GM12878 (cell line): ENCODE data around the gene SHB. TPM values are rescaled to one million over a fixed set of nuclear protein-coding genes. Genes with fewer than 3 reads are reported as not detected.

Source experiments
- ATAC-seq: fragments of 200-7000 bp; cut with Tn5 transposase; 3 replicates; pipeline ENCODE4 v1.9.1; 2020; ENCODE audit warnings: mild to moderate bottlenecking, moderate library complexity
- BruUV-seq: library from RNA; stranded (reverse); fragments of 400-500 nt; replicated peaks from 2 replicates; lab custom pipeline; 2021; lab: Mats Ljungman, UMichigan
- CTCF ChIA-PET: fragments of 300-600 bp; sonication (Branson Sonifier 250); formaldehyde crosslinking; extraction: SDS; loops from one replicate; lab custom pipeline; 2021; ENCODE audit warnings: inconsistent platforms; lab: Yijun Ruan, JAX
- POLR2A ChIA-PET: fragments of 350-600 bp; formaldehyde crosslinking; extraction: SDS; loops from one replicate; lab custom pipeline; 2021; ENCODE audit warnings: inconsistent platforms; lab: Charles Lee
- RAD21 ChIA-PET: fragments of 300-600 bp; sonication (Branson Sonifier 250); formaldehyde crosslinking; loops from one replicate; lab custom pipeline; 2023; ENCODE audit warnings: antibody characterized with exemption; ENCODE audit not compliant: unreplicated experiment; lab: Charles Lee
- SMC1A ChIA-PET: fragments of 300-600 bp; sonication (Branson Sonifier 250); formaldehyde crosslinking; loops from one replicate; lab custom pipeline; 2023; ENCODE audit not compliant: unreplicated experiment, uncharacterized antibody; lab: Charles Lee
- DNase-seq: peaks from one replicate; pipeline ENCODE4 v3.0.0-alpha.2; 2011; ENCODE audit warnings: low read depth, low spot score
- FAIRE-seq: peaks from 3 replicates; lab custom pipeline; 2011; peaks lifted over from hg19 to GRCh38; lab: Jason Lieb, UNC
- H2AFZ ChIP-seq: 2 replicates; pipeline ENCODE4 v1.6.0; 2011; ENCODE audit warnings: low read depth, low read length, control low read depth; ENCODE audit not compliant: control insufficient read depth
- H3K27ac ChIP-seq: 2 replicates; pipeline ENCODE4 v1.5.1; 2011; ENCODE audit warnings: control low read depth; ENCODE audit not compliant: control insufficient read depth, insufficient read depth
- H3K27me3 ChIP-seq, 2 experiments: replicated peaks in 1 of 2; 2 replicates each; pipeline versions ENCODE4 v1.6.0 to v1.6.1; 2011; ENCODE audit warnings: low read length in 1 of 2; ENCODE audit not compliant: control insufficient read depth in 2 of 2, insufficient read depth in 2 of 2
- H3K36me3 ChIP-seq, 2 experiments: 2 replicates each; pipeline ENCODE4 v1.5.1; 2011; ENCODE audit warnings: low read length in 1 of 2; ENCODE audit not compliant: control insufficient read depth in 2 of 2, insufficient read depth in 2 of 2
- H3K4me1 ChIP-seq: 2 replicates; pipeline ENCODE4 v1.6.1; 2011; ENCODE audit warnings: mild to moderate bottlenecking, low read length, moderate library complexity, mixed read lengths; ENCODE audit not compliant: control insufficient read depth, insufficient read depth
- H3K4me2 ChIP-seq: 2 replicates; pipeline ENCODE4 v1.6.0; 2011; ENCODE audit warnings: control low read depth; ENCODE audit not compliant: control insufficient read depth, insufficient read depth
- H3K4me3 ChIP-seq: fragments of 200-600 bp; sonication (generic); 2 replicates; pipeline ENCODE4 v1.5.1; 2016
- H3K79me2 ChIP-seq: 2 replicates; pipeline ENCODE4 v1.6.0; 2011; ENCODE audit warnings: low read length; ENCODE audit not compliant: control insufficient read depth, insufficient read depth
- H3K9ac ChIP-seq: 2 replicates; pipeline ENCODE4 v1.8.0; 2011; ENCODE audit warnings: low read length, control low read depth, mixed read lengths; ENCODE audit not compliant: control insufficient read depth, insufficient read depth
- H3K9me3 ChIP-seq: replicated peaks from 3 replicates; pipeline ENCODE4 v1.5.1; 2011; ENCODE audit warnings: mild to moderate bottlenecking, low read length; ENCODE audit not compliant: control insufficient read depth, insufficient read depth
- H4K20me1 ChIP-seq: 2 replicates; pipeline ENCODE4 v1.6.0; 2011; ENCODE audit not compliant: control insufficient read depth, insufficient read depth
- ATF7 ChIP-seq: fragments of 450-650 bp; IDR thresholded peaks from 2 replicates; pipeline ENCODE4 v1.6.1; 2016; ENCODE audit warnings: low read depth, mild to moderate bottlenecking
- BRCA1 ChIP-seq: IDR thresholded peaks from 2 replicates; pipeline ENCODE4 v1.6.1; 2011; ENCODE audit warnings: low read depth, low read length, improper control_type of control experiment
- CHD4 ChIP-seq: fragments of 200-600 bp; sonication (generic); IDR thresholded peaks from 2 replicates; pipeline ENCODE4 v1.6.1; 2016; ENCODE audit warnings: mild to moderate bottlenecking
- CREM ChIP-seq: IDR thresholded peaks from 2 replicates; pipeline ENCODE4 v1.6.1; 2014; ENCODE audit warnings: antibody characterized with exemption, low read depth
- IKZF2 ChIP-seq, 2 experiments: fragments of 450-650 bp; IDR thresholded peaks; 2 replicates each; pipeline ENCODE4 v1.6.1; 2017; ENCODE audit warnings: mild to moderate bottlenecking in 2 of 2, moderate library complexity in 2 of 2
- MEF2B ChIP-seq: fragments of 450-650 bp; IDR thresholded peaks from 2 replicates; pipeline ENCODE4 v1.6.1; 2018; ENCODE audit warnings: mild to moderate bottlenecking, moderate library complexity; ENCODE audit not compliant: partially characterized antibody, poor library complexity, severe bottlenecking
- MYB ChIP-seq: fragments of 150-350 bp; IDR thresholded peaks from 2 replicates; pipeline ENCODE4 v1.6.1; 2014; ENCODE audit warnings: mild to moderate bottlenecking, low read depth, low read length, borderline replicate concordance
- NFYB ChIP-seq: IDR thresholded peaks from 2 replicates; pipeline ENCODE4 v1.6.1; 2011; ENCODE audit warnings: low read depth, mild to moderate bottlenecking, low read length, improper control_type of control experiment, moderate library complexity; ENCODE audit not compliant: insufficient read depth
- POU2F2 ChIP-seq: IDR thresholded peaks from 3 replicates; pipeline ENCODE4 v1.6.1; 2011; ENCODE audit warnings: low read depth, mild to moderate bottlenecking, low read length, borderline replicate concordance
- SMC3 ChIP-seq: IDR thresholded peaks from 2 replicates; pipeline ENCODE4 v1.6.1; 2011; ENCODE audit warnings: low read length, improper control_type of control experiment, borderline replicate concordance
- SUZ12 ChIP-seq: fragments of 200-600 bp; sonication (generic); IDR thresholded peaks from one replicate; pipeline ENCODE4 v1.6.1; 2018; ENCODE audit warnings: antibody characterized with exemption, mild to moderate bottlenecking; ENCODE audit not compliant: unreplicated experiment
- TARDBP ChIP-seq: IDR thresholded peaks from 2 replicates; pipeline ENCODE4 v1.6.1; 2016; ENCODE audit warnings: borderline replicate concordance
- ZNF207 ChIP-seq: fragments of 450-650 bp; IDR thresholded peaks from 2 replicates; pipeline ENCODE4 v1.6.1; 2014; ENCODE audit warnings: antibody characterized with exemption, mild to moderate bottlenecking, borderline replicate concordance
- WGBS: methylation state at CpG from one replicate; pipeline ENCODE4 v1.1.6; 2016; ENCODE audit warnings: low lambda C conversion rate; ENCODE audit not compliant: insufficient replicate concordance, insufficient coverage; ENCODE audit errors: missing lambda C conversion rate; 5-methylcytosine and 5-hydroxymethylcytosine counted together
- in situ Hi-C: fragments of 300-500 bp; cut with MboI; formaldehyde crosslinking; loops from 9 replicates; pipeline ENCODE4 v1.14.3; 2018; ENCODE audit warnings: mixed read lengths
- intact Hi-C: fragments of 100-400 bp; cut with micrococcal nuclease; formaldehyde crosslinking; loops from one replicate; pipeline ENCODE4 v1.14.2; 2022; ENCODE audit not compliant: unreplicated experiment
- polyA plus RNA-seq, 11 experiments: library from polyadenylated mRNA; depleted of rRNA in 4 of 11; unstranded in 6 of 11; stranded (reverse) in 5 of 11; fragments of >200 nt; fragmentation: Nextera tagmentation in 4 of 11; fragmentation: Illumina TruSeq in 1 of 11; extraction: Ambion mirVana in 4 of 11; extraction: Trizol in 1 of 11; gene quantifications; 1 replicate in 1 of 11; 2 replicates in 10 of 11; pipeline versions ENCODE4 v1.2.1 to v1.2.3, GENCODE V29; 2011 to 2016; ENCODE audit warnings: inconsistent platforms in 2 of 11, missing spikeins in 2 of 11, low read depth in 1 of 11
- total RNA-seq, 4 experiments: library from RNA; depleted of rRNA in 3 of 4; stranded (reverse); fragments of >200 nt in 3 of 4; fragmentation: Illumina TruSeq in 1 of 4; extraction: Trizol in 1 of 4; gene quantifications; 2 replicates each; pipeline versions ENCODE4 v1.2.1 to v1.2.3, GENCODE V29; 2013 to 2021
- TF ChIP-seq, protein P1 (sequence below): fragments of 450-650 bp; IDR thresholded peaks from 2 replicates; pipeline ENCODE4 v1.6.1; 2016; ENCODE audit warnings: mild to moderate bottlenecking

The SHB gene
- total and polyA plus RNA-seq, 10 of the 15 experiments (the other 5 are each of a cell fraction or from before 2014, with no cell fraction given) = 0.29 to 6.2 (median 1.3) TPM

DNA sequence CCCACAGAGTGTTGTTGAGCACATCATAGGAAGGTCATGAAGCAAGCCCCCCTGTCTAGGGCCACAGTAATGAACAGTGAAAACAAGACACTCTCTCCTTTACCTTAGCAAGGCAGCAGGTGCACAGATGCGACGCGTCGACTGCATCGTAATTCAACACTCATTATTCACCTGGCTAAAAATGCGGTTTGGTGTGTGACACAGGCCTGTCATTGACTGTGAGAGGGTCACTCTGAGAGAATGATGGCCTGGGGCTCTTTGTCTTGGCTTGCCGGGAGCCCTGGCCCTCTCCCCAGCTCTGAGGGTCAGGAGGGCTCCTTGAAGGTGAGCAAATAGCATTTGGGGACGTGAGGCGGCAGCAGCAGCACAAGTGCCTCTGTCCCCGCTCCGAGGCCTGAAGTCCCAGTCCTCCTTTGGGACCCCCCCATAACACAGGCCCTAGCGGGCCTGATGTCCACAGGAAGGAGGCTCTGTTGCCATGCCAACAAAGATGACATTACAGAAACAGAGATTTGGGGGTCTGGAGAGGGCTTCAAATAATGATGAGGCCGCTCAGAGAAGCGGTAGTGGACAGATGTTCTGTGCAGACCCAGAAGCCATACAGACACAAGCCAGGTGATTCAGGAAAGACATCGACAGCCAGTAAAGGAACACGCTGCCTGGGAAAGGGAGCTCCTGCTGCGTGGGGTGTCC is 46.7 kb downstream of the SHB start:
- FAIRE-seq = no peak
- ChIA-PET SMC1A (interaction anchor here (0.7 kb wide), 1 partner anchor 29 kb away, joined by 3 read pairs; no protein-coding TSS in a partner anchor), RAD21 (no interaction called here)
- ATAC-seq = no peak
- in situ Hi-C loops (loop anchor here (25.0 kb wide), 1 partner anchor 535 kb away; the partner anchor contains the start of gene POLR1E), intact Hi-C loops (no loop called here)
- Histone ChIP-seq H2AFZ (no peak overlapping the region), H4K20me1 (no peaks in the 10 kb centered on the region), H3K9ac (no peak overlapping the region), H3K4me1 (no peaks in the 10 kb centered on the region), H3K36me3 (no peaks in the 10 kb centered on the region), H3K27ac (no peak overlapping the region), H3K79me2 (no peaks in the 10 kb centered on the region)
- DNase-seq = no peak
- TF ChIP-seq POU2F2 = no peak
- TF ChIP-seq NFYB = no peak
- no peak for TF ChIP-seq SUZ12
- TF ChIP-seq CREM = no peak
- no peak for TF ChIP-seq MYB
- no peak for TF ChIP-seq ATF7
- no peak for TF ChIP-seq MEF2B
- no peak for TF ChIP-seq SMC3
- TF ChIP-seq IKZF2 (IDR thresholded peaks at IDR 0.05) = no peak
- TF ChIP-seq, protein P1, sequence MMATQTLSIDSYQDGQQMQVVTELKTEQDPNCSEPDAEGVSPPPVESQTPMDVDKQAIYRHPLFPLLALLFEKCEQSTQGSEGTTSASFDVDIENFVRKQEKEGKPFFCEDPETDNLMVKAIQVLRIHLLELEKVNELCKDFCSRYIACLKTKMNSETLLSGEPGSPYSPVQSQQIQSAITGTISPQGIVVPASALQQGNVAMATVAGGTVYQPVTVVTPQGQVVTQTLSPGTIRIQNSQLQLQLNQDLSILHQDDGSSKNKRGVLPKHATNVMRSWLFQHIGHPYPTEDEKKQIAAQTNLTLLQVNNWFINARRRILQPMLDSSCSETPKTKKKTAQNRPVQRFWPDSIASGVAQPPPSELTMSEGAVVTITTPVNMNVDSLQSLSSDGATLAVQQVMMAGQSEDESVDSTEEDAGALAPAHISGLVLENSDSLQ = no peak
- TF ChIP-seq ZNF207 = no peak
- no peak for TF ChIP-seq TARDBP
- TF ChIP-seq CHD4 = no peak
- TF ChIP-seq BRCA1 = no peak
- TF ChIP-seq, all 136 proteins: peak for 0
- Histone ChIP-seq H3K4me3 (no peak overlapping the region), H3K27me3 (no peaks in the 10 kb centered on the region), H3K9me3 (no peaks in the 10 kb centered on the region), H3K4me2 (no peak overlapping the region)
- ChIA-PET CTCF (interaction anchor here (1.0 to 1.5 kb wide), 3 partner anchors 14 to 109 kb away, joined by 3 to 5 read pairs (median 3); no protein-coding TSS in a partner anchor), POLR2A (no interaction called here)
- 61% methylated on average over 17 of the region's 17 CpGs for WGBS
- no TSS peak for BruUV-seq
